ENCODE measurements around the gene ZDHHC17.
"Not testable (repeated sequence)": the region's sequence is repeated elsewhere in the genome, so short reads cannot be mapped to it uniquely, and the experiment has no call there.

ZDHHC17 gene, protein sequence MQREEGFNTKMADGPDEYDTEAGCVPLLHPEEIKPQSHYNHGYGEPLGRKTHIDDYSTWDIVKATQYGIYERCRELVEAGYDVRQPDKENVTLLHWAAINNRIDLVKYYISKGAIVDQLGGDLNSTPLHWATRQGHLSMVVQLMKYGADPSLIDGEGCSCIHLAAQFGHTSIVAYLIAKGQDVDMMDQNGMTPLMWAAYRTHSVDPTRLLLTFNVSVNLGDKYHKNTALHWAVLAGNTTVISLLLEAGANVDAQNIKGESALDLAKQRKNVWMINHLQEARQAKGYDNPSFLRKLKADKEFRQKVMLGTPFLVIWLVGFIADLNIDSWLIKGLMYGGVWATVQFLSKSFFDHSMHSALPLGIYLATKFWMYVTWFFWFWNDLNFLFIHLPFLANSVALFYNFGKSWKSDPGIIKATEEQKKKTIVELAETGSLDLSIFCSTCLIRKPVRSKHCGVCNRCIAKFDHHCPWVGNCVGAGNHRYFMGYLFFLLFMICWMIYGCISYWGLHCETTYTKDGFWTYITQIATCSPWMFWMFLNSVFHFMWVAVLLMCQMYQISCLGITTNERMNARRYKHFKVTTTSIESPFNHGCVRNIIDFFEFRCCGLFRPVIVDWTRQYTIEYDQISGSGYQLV

DNA sequence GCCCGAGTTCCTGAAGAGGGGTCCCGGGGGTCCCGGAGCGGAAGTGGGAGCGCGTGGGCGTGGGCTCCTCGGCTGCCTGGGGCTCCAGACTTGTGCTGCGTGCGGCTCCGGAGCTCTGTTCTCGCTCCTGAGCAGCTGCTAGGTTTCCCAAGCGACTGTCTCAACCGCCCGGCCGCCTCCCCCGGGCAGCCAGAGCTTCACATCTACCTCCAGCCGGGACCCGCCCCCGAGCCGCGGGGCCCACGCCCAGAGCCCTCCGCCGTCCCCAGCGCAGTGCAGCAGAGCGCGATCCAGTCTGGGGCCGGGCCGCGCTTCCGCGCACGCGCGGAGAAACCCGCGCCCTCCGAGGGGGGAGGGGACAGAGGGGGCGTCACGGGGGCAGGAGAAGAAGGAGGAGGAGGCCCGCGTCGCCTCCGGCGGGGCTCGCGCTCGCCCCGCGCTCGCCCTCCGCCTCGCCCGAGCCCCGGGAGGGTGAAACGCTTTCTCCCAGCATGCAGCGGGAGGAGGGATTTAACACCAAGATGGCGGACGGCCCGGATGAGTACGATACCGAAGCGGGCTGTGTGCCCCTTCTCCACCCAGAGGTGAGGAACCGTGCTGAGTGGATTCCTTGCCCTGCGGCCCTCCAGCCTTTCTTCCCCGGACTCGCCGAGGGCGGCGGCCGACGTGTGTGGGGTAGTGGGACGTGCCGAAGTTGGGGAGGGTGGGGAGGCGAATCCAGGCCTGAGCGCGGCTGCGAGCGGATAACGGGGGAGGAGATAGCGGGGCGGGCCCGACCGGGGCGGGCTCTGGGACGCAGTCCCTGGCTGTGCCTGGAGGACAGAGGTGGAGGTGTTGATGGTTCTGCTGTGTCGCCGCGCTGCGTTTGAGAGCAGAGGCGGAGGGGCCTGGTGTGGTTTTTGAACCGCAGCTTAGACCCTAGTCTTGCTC is at the start of gene ZDHHC17:
TSS of gene ZDHHC17 (plus strand) at position 370 of the 930 bp plus-strand sequence. CDS start at position 492, 122 bp downstream.
- DNase-seq (ENCODE audit: low spot score) = peak; percentile 95

DNA sequence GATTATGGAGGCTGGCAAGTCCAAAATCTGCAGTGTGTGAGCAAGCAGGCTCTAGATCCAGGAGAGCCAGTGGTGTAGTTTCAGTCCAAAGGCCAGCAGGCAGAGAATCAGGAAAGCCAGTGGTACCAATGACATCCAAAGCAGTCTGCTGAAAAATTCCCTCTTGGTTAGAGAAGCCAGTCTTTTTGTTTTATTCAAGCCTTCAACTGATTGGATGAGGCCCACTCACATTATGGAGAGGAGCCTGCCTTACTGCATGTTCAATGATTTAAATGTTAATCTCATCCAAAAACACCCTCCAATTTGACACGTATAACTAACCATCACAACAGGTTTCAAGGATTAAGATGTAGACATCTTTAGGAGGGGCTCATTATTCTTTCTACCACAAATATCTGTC is 49.5 kb upstream of the ZDHHC17 start:
- DNase-seq (ENCODE audit: low spot score) = no peak

DNA sequence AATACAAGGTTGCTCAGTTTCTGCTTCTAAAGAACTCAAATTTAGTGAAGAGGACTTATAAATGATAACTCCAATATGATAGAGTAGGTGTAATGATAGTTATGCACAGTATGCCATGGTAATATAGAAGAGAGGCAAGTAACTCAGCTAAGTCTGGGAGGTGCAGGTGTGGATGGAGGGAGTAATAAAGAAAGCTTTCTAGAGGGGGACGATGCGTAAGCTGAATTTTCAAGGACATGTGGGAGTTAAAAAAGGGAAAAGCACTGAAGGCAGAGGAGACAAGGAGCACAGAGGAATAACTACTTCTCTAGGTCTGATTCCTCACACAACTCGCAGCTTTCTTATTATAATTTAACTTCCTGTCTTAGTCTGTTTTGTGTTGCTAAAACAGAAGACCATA is 49.1 kb upstream of the ZDHHC17 start:
- DNase-seq (ENCODE audit: low spot score) = no peak

DNA sequence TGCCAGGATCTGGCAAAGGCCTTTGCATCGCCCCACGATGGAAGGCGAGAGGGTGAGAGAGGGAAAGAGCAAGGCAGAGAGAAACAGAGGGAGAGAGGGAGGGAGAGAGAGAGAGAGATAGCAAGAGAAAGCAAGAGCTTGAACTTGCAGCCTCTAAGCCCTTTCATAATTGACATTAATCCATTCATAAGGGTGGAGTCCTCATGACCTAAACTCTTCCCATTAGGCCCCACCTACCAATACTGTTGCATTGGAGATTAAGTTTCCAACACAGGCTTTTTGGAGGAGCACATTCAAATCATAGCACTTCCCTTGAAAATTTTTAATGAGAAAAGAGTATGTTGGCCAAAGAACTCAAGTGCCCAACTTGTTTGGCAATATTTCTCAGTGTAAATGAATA is 48.6 kb upstream of the ZDHHC17 start:
- no peak for DNase-seq (ENCODE audit: low spot score)

DNA sequence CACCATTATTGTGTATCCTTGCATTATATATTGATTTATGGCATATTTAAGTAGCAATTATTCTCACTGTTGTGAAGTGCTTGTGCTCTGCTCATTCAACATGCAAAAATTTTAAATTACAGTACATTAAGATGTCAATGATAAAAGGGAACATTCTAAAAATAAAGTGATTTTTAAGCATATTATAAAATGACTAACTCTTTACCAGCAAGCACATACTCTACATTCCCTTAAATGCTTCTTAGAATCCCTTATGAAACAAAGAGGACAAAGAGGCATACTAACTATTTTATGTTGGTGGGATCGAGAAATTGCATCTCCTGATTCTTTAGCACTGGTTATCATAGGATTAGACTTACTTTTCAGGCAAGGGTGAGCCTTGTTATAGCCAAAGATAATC is 46.6 kb upstream of the ZDHHC17 start:
- DNase-seq (ENCODE audit: low spot score) = no peak

DNA sequence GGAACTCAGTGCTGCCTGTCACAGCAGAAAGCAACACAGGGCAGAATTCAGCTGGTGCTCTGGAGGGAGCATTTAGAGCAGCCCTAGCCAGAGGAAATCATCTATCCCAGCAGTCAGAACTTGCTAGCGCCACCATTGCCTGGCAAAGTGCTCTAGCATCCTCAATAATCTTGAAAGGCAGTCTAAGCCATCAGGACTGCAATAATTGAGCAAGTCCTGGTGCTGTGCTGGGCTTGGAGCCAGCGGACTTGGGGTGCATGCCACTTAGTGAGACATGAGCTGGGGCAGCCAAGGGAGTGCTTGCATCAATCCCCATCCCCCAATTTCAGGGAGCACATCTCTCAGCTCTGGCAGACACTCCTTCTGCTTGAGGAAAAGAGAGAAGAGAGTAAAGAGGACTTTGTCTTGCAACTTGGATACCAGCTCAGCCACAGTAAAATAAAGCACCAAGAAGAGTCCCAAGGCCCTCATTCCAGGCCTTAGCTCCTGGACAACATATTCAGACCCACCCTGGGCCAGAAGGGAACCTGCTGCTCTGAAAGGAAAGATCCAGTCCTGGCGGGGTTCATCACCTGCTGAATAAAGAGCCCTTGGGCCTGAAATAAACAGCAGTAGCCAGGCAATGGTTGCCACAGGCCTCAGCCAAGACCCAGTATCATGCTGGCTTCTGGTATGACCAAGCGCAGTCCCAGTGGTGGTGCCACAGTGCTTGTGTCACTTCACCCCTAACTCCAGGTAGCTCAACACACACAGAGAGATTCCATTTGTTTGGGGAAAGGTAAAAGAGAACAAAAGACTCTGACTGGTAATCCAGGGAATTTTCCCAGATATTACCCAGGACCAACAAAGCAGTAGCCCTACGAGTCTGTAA is 44.5 kb upstream of the ZDHHC17 start:
- peak; percentile 16 for DNase-seq (ENCODE audit: low spot score)

DNA sequence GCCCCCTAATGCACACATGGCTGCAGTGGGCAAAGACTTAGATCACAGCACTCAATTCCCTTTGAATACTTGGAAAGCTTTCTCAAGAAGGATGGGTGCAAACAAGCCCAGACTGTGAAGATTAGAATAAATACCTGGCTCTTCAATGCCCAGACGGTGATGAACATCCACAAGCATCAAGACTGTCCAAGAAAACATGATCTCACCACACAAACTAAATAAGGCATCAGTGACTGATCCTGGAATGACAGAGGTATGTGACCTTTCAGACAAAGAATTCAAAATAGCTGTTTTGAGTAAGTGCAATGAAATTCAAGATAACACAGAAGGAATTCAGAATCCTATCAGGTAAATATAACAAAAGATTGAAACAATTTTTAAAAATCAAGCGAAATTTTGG is 43.8 kb upstream of the ZDHHC17 start:
- DNase-seq (ENCODE audit: low spot score) = peak; percentile 10

DNA sequence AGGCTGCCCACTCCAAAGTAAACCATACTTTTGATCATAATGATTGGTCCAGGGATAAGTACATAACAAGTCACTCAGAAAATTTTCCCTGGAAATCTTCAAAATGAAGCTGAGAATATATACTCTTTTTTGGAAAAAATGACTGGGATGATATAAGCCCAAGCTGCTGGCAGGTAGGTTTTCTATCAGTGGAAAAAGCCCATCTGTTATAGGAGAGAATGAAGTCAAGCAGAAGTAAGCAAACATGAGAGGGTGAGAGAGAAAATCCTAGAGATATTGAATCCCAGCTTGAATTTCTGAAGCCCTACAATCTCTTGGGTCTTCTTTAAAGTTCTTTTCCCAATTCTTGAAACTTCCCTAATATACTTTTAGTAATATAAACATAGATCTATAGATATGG is 37.3 kb upstream of the ZDHHC17 start:
- DNase-seq (ENCODE audit: low spot score) = no peak

DNA sequence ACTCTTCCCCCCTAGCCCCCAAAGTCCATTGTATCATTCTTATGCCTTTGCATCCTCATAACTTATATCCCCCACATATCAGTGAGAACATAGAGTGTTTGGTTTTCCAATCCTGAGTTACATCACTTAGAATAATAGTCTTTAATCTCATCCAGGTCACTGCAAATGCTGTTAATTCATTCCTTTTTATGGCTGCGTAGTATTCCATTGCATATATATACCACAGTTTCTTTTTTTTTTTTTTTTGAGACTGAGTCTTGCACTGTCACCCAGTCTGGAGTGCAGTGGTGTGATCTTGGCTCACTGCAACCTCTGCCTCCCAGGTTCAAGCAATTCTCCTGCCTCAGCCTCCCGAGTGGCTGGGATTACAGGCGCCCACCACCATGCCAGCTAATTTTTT is 31.7 kb upstream of the ZDHHC17 start:
- DNase-seq (ENCODE audit: low spot score) = not testable (repeated sequence)

DNA sequence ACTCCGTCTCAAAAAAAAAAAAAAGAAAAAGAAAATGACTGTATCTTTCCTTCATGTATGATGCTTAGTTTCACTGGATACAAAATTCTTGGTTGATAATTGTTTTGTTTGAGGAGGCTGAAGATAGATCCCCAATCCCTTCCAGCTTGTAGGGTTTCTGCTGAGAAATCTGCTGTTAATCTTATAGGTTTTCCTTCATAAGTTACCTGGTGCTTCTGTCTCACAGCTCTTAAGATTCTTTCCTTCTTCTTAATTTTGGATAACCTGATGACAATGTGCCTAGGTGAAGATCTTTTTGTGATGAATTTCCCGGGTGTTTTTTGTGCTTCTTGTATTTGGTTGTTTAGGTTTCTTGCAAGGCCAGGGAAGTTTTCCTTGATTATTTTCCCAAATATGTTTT is 26.2 kb upstream of the ZDHHC17 start:
- DNase-seq (ENCODE audit: low spot score) = not testable (repeated sequence)

DNA sequence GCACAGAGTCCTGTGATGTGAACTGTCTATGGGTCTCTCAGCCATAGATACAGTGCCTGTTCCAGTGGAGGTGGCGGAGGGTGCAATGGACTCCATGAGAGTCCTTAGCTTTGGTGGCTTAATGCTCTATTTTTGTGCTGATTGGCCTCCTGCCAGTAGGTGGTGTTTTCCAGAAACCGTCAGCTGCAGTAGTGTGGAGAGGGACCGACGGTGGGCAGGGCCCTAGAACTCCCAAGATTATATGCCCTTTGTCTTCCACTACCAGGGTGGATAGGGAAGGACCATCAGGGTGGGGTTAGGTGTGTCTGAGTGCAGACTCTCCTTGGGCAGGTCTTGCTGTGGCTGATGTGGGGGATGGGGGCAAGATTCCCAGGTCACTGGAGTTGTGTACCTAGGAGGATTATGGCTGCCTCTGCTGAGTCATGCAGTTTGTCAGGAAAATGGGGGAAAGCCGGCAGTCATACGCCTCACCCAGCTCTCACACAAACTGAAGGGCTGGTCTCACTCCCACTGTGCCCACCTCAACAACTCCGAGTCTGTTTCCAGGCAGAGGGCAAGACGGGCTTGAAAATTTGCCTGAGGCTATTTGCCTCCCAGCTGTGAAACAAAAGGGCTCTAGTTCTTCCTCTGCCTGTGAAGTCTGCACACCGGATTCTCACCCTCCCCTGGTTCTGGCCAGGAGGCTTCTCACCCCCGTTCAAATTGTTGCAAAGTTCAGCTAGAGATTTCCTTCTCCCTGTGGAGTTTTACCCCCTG is 24.9 kb upstream of the ZDHHC17 start:
- no peak for DNase-seq (ENCODE audit: low spot score)

DNA sequence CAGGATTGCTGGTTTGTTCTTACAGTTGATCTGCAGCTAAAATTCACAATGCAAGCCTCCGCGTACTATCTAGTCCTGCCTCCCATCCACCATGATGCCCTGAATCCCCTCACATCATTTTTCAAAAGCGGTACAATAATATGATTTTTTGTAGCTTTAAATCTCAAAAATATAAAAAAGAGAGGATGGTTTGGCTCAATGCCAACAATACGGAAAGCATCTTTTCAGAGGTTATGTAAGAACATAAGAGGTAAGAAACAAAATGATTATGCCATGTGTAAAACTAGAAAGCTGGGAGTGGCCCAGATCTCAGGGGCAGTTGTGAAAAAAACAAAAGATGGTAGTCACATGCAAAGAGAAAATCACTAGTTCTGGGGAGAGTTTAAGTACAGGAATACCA is 24.0 kb upstream of the ZDHHC17 start:
- no peak for DNase-seq (ENCODE audit: low spot score)

DNA sequence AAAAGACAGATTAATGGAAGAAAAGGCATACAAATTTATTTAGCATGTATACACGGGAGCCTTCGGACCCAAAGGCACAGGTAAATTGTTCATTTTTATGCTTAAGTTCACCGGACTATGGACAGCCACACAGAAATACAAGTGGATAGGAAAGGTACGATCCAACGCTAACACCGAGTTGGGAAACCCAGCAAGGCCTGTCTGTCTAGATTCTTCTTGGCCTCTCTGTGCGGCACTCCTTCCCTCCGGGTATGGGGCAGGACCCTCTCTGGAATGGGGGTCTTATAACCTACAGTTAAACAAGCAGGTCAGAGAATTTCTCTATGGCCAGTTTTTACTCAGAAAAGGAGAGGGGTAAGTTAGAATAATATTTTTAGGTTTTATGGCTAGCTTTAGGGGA is 23.4 kb upstream of the ZDHHC17 start:
- no peak for DNase-seq (ENCODE audit: low spot score)

DNA sequence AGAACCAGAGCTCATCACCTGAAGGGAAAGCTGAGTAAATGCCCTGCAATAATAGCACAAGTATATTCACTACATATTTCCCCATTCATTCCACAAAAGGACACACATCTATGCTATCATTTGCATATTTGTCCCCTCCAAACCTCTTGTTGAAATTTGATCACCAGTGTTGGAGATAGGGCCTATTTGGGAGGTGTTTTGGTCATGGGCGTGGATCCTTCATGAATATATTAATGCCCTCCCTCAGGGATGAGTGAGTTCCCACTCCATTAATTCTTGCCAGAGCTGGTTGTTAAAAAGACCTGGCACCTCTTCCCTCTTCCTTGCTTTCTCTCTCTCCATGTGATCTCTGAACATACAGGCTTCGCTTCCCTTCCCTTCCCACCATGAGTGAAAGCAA is 18.6 kb upstream of the ZDHHC17 start:
- no peak for DNase-seq (ENCODE audit: low spot score)

DNA sequence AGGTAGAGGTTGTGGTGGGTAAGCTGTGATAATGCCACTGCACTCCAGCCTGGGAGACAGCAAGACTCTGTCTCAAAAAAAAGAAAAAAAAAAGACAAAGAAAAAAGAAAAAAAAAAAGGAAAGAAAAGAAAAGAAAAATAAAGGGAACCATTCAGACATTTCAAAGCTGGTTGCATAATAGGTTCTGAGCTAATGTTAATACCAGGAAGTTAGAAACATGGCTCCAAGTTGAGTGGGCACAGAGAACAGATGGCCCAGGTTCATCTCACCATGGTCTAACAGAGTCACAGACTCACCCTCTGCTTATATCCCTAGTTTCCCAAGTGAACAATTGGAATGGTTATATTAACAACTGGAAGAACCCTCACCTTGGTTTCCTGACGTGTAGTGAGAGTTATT is 17.4 kb upstream of the ZDHHC17 start:
- DNase-seq (ENCODE audit: low spot score) = no peak

DNA sequence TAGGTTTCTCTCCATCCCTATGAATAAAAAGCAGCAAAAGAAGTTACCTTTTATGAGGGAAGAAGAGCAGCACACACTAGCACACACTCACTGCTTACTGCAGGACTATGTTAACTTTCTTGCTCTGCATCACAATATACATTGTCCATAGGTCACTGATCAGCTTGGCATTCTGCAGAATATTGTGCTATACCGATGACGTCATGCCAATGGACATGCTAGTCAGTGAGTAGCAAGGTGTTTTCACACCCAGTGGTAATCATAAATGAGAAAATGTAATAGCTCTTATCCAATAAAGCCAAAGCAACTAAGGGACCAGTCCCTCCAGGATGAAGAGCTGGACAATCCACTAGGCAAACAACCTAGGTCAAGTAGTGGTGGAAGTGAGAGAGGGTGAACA is 16.7 kb upstream of the ZDHHC17 start:
- DNase-seq (ENCODE audit: low spot score) = no peak

DNA sequence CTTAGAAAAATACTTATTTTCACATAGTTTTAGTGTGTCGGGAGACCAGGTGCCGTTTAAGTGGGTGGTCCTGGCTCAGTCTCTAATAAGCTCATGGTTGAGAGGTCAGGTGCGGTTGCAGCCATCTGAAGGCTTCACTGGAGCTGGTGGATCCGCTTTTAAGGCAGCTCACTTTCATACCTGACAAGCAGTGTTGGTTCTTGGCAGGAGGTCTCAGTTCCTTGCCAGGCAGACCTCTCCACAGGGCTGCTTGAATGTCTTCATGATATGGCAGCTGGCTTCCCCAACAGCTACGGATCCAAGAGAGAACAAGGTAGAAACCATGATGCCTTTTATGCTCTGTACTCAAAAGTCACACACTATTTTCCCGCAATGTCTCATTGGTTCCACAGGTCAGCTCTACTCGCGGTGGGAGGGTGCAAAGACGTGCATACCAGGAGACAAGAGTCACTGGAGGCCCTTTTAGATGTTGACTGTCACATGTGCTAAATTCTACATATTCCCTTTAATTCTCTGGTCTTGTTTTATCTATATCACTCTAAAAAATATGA is 8.0 kb upstream of the ZDHHC17 start:
- no peak for DNase-seq (ENCODE audit: low spot score)

DNA sequence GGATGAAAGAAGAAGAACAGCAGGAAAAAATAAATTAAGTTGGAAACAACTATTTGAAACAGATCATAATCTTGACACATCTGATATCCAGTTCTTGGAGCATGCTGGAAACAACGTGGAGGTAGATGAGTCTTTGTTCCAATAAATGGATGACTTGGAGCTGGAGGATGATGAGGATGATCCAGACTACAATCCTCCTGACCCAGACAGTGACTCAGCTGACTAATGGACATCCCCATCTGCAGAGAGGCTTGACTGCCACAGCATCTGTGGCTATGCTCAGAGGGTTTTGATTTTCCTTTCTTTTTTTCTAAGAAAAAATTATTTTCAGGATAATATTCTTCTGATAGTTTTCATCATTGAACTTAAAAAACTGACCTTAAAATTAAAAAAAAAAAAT is 6.2 kb upstream of the ZDHHC17 start:
- peak; percentile 15 for DNase-seq (ENCODE audit: low spot score)

DNA sequence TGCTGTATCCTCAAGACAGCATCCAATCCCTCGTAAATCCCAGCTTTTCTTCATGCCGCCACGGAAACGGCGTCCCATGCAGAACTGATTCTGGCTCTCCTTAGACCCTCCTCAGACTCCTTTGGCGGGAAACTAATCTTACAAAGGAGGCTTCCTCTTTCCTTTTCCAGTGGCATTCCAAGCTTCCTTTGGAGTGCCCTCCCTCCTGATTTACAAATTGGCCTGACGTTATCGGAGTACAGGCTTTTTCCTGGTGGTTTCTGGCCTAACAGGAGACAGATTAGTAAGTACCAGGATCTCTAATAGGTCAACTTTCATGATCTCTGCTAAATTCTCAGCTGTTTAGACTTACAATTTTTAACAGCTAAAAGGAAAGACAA is 1.3 kb upstream of the ZDHHC17 start:
- no peak for DNase-seq (ENCODE audit: low spot score)

DNA sequence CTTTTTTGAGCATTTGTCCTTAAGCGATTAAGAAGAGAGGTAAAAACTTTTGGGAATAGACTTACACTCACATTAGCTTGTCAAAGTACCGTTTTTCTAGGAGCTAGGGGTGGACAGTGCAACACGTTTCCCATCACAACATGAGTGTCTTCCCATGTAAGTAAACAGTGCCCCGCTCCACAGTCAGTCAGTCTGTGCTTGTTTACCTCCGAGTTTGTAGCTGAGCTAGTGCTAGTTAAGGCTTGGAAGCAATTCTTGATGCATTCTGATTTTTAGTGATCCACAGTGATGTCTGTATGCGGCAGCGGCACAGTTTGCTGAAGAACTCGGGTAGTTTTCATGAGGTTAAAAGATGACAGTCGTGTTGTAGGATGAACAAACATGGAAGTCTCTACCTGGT is 941 bp downstream of the ZDHHC17 start:
- DNase-seq (ENCODE audit: low spot score) = no peak

DNA sequence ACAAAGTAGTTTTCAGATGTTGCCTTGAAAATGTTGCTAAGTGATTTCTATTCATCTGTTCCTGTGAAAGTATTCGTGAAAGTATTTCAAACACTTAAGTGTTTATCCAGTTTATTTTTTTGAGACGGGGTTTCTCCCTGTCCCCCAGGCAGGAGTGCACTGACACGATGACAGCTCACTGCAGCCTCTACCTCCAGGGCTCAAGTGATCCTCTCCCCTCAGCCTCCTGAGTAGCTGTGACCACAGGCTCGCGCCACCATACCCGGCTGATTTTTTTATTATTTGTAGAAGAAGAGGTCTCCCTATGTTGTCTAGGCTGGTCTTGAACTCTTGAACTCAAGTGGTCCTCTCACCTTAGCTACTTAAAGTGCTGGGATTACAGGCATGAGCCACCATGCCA is 1.7 kb downstream of the ZDHHC17 start:
- DNase-seq (ENCODE audit: low spot score) = no peak
